A673 (cell line): Measurements from ENCODE around the gene CAPN1.

ENCODE experiments used
- EZH2 ChIP-seq: fragments of 200-600 bp; sonication (generic); IDR thresholded peaks from 2 replicates; pipeline ENCODE4 v1.6.1; 2017; ENCODE audit warnings: borderline replicate concordance, low read depth, mild to moderate bottlenecking, mixed read lengths, antibody characterized with exemption, low read length; ENCODE audit not compliant: poor library complexity, severe bottlenecking
- TF ChIP-seq, protein P1 (sequence below): fragments of 300-800, 200-600 bp; sonication (generic); conservative IDR thresholded peaks from 2 replicates; pipeline ENCODE4 v1.5.1; 2017; ENCODE audit warnings: low read depth, mild to moderate bottlenecking, antibody characterized with exemption, low read length, moderate library complexity, mixed read lengths

- TF ChIP-seq, protein P1, sequence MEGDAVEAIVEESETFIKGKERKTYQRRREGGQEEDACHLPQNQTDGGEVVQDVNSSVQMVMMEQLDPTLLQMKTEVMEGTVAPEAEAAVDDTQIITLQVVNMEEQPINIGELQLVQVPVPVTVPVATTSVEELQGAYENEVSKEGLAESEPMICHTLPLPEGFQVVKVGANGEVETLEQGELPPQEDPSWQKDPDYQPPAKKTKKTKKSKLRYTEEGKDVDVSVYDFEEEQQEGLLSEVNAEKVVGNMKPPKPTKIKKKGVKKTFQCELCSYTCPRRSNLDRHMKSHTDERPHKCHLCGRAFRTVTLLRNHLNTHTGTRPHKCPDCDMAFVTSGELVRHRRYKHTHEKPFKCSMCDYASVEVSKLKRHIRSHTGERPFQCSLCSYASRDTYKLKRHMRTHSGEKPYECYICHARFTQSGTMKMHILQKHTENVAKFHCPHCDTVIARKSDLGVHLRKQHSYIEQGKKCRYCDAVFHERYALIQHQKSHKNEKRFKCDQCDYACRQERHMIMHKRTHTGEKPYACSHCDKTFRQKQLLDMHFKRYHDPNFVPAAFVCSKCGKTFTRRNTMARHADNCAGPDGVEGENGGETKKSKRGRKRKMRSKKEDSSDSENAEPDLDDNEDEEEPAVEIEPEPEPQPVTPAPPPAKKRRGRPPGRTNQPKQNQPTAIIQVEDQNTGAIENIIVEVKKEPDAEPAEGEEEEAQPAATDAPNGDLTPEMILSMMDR: no peak
- no peak for TF ChIP-seq EZH2
These were observed 23.9 kb downstream of the CAPN1 start for GRCh38 chr11:65205602-65205967.
